Transverse colon (tissue), 3 donors: Measurements from ENCODE around the gene AKT1S1.

Experiments
- CTCF ChIP-seq, 5 experiments: fragments of 200-600 bp in 3 of 5; fragments of 450-650 bp in 2 of 5; sonication (generic) in 3 of 5; IDR thresholded peaks; 1 replicate in 2 of 5; 2 replicates in 3 of 5; pipeline ENCODE4 v1.5.1; 2016 to 2017; ENCODE audit warnings: antibody characterized with exemption in 5 of 5, inconsistent platforms in 3 of 5, mild to moderate bottlenecking in 2 of 5, moderate library complexity in 1 of 5
- POLR2A ChIP-seq: fragments of 450-650 bp; IDR thresholded peaks from one replicate; pipeline ENCODE4 v1.6.1; 2016; ENCODE audit warnings: antibody characterized with exemption, mild to moderate bottlenecking, moderate library complexity

DNA sequence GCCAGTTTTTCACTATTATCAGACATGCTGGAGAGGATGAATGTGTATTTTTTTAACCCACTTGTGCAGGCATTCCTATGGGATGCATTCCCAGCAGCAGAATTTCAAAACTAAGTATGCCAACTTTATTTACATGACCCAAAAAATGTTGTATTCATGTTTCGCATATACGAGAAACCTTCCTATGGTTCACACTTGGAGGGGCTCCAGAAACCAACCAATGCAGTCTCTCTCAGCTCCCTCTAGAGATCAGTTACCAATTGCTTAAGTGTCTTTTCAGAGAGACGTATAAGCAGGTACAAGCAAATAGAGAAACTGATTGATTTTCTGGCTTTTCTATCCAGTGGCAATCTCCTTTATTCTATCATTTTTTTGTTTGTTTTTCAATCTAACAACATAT, 31.7 kb downstream of the AKT1S1 start:
- TF ChIP-seq CTCF (IDR thresholded peaks at IDR 0.05) (no peak), POLR2A (no peak)
